ENCODE results near the gene BMP8B.

GRCh38 chr1:39735731-39736130 is 52.9 kb downstream of the BMP8B start:
- TF ChIP-seq, protein P1, sequence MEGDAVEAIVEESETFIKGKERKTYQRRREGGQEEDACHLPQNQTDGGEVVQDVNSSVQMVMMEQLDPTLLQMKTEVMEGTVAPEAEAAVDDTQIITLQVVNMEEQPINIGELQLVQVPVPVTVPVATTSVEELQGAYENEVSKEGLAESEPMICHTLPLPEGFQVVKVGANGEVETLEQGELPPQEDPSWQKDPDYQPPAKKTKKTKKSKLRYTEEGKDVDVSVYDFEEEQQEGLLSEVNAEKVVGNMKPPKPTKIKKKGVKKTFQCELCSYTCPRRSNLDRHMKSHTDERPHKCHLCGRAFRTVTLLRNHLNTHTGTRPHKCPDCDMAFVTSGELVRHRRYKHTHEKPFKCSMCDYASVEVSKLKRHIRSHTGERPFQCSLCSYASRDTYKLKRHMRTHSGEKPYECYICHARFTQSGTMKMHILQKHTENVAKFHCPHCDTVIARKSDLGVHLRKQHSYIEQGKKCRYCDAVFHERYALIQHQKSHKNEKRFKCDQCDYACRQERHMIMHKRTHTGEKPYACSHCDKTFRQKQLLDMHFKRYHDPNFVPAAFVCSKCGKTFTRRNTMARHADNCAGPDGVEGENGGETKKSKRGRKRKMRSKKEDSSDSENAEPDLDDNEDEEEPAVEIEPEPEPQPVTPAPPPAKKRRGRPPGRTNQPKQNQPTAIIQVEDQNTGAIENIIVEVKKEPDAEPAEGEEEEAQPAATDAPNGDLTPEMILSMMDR (IDR thresholded peaks at IDR 0.05 in 8 of 11, conservative IDR thresholded peaks at IDR 0.05 in 3 of 11), result no peak
- TF ChIP-seq POLR2A (IDR thresholded peaks at IDR 0.05), result no peak
- TF ChIP-seq POLR2AphosphoS5 (IDR thresholded peaks at IDR 0.05), result no peak

Measured in spleen (tissue), 7 donors.